Smooth muscle cell (in vitro differentiated cells): ENCODE data around the gene CWF19L1. TPM values are rescaled to one million over a fixed set of nuclear protein-coding genes. Genes with fewer than 3 reads are reported as not detected.
A peak's percentile ranks its signal among the peaks of the same experiment; 100 is the strongest.
"Not testable (repeated sequence)": the region's sequence is repeated elsewhere in the genome, so short reads cannot be mapped to it uniquely, and the experiment has no call there.

Experiments used
- DNase-seq: peaks from one replicate; lab custom pipeline; 2025; ENCODE audit not compliant: unreplicated experiment; lab: John Stamatoyannopoulos, UW
- H2AFZ ChIP-seq: fragments of 200-600 bp; sonication (generic); 2 replicates; pipeline ENCODE4 v1.6.0; 2016; ENCODE audit warnings: antibody characterized with exemption, low read depth, mild to moderate bottlenecking
- H3F3A ChIP-seq: fragments of 200-600 bp; sonication (generic); 2 replicates; pipeline ENCODE4 v1.6.0; 2017; ENCODE audit warnings: antibody characterized with exemption, low read depth
- H3K27ac ChIP-seq: fragments of 200-600 bp; sonication (generic); 2 replicates; pipeline ENCODE4 v1.5.1; 2016; ENCODE audit warnings: low read depth, mild to moderate bottlenecking
- H3K27me3 ChIP-seq: fragments of 200-600 bp; sonication (generic); 2 replicates; pipeline ENCODE4 v1.6.1; 2016; ENCODE audit warnings: low read depth, mild to moderate bottlenecking
- H3K36me3 ChIP-seq: fragments of 200-600 bp; sonication (generic); 2 replicates; pipeline ENCODE4 v1.5.1; 2016; ENCODE audit warnings: low read depth
- H3K4me1 ChIP-seq: fragments of 200-600 bp; sonication (generic); 2 replicates; pipeline ENCODE4 v1.5.1; 2016; ENCODE audit warnings: low read depth
- H3K4me2 ChIP-seq: fragments of 200-600 bp; sonication (generic); 2 replicates; pipeline ENCODE4 v1.6.0; 2016; ENCODE audit warnings: mild to moderate bottlenecking
- H3K4me3 ChIP-seq: fragments of 200-600 bp; sonication (generic); 2 replicates; pipeline ENCODE4 v1.5.1; 2016; ENCODE audit warnings: mild to moderate bottlenecking
- H3K79me2 ChIP-seq: fragments of 200-600 bp; sonication (generic); 2 replicates; pipeline ENCODE4 v1.6.0; 2016; ENCODE audit warnings: low read depth, mild to moderate bottlenecking
- H3K9ac ChIP-seq: fragments of 200-600 bp; sonication (generic); 2 replicates; pipeline ENCODE4 v1.6.0; 2016; ENCODE audit warnings: low read depth
- H3K9me3 ChIP-seq: fragments of 200-600 bp; sonication (generic); replicated peaks from 2 replicates; pipeline ENCODE4 v1.5.1; 2016; ENCODE audit warnings: low read depth
- H4K20me1 ChIP-seq: fragments of 200-600 bp; sonication (generic); 2 replicates; pipeline ENCODE4 v1.6.0; 2016; ENCODE audit warnings: low read depth
- CTCF ChIP-seq: fragments of 200-600 bp; sonication (generic); IDR thresholded peaks from 2 replicates; pipeline ENCODE4 v1.5.1; 2017; ENCODE audit warnings: borderline replicate concordance, mild to moderate bottlenecking, antibody characterized with exemption; ENCODE audit not compliant: insufficient read depth, poor library complexity, severe bottlenecking
- WGBS: methylation state at CpG from one replicate; pipeline ENCODE4 v1.1.7; 2016; ENCODE audit warnings: low lambda C conversion rate; 5-methylcytosine and 5-hydroxymethylcytosine counted together
- polyA plus RNA-seq: library from polyadenylated mRNA; unstranded; fragments of >200 nt; fragmentation: Nextera tagmentation; extraction: Ambion mirVana; gene quantifications from 2 replicates; pipeline ENCODE4 v1.2.1, GENCODE V29; 2016
- total RNA-seq: library from RNA; depleted of rRNA; stranded (reverse); fragments of >200 nt; gene quantifications from 2 replicates; pipeline ENCODE4 v1.2.3, GENCODE V29; 2014

CWF19L1 gene
- total and polyA plus RNA-seq, 2 experiments from 2014 or later, result 12.1 to 12.7 TPM

GRCh38 chr10:100286051-100287033, 18.9 kb upstream of the CWF19L1 start, which contains the start of gene BLOC1S2:
Gene BLOC1S2, minus strand, starts transcription at chr10:100286680. Its CDS starts 21 bp downstream, at chr10:100286659.
- 2% methylated on average over 50 of the region's 63 CpGs for WGBS
- Histone ChIP-seq H4K20me1 (peaks cover 22% of the 10 kb centered on the region), H3K9me3 (no peaks in the 10 kb centered on the region), H3K9ac (peak within 1 kb of the TSS; percentile 89), H2AFZ (peak within 1 kb of the TSS; percentile 90), H3K79me2 (peaks cover 36% of the 10 kb centered on the region), H3K4me3 (peak within 1 kb of the TSS; percentile 90), H3K4me2 (peak within 1 kb of the TSS; percentile 92), H3K36me3 (no peaks in the 10 kb centered on the region), H3F3A (peaks cover 11% of the 10 kb centered on the region), H3K27ac (peak within 1 kb of the TSS; percentile 99), H3K27me3 (peaks cover 2% of the 10 kb centered on the region), H3K4me1 (peaks cover 12% of the 10 kb centered on the region)
- peak; percentile 95 for DNase-seq
- no peak for TF ChIP-seq CTCF

GRCh38 chr10:100285326-100285725, 17.9 kb upstream of the CWF19L1 start:
- DNase-seq, H3K9me3 ChIP-seq, H3K27me3 ChIP-seq, H3K36me3 ChIP-seq, H2AFZ ChIP-seq: not testable (repeated sequence)
- H3K4me3 ChIP-seq, result peak overlapping the region; percentile 90
- H3K4me2 ChIP-seq, result peak overlapping the region; percentile 92
- peak overlapping the region; percentile 99 for H3K27ac ChIP-seq
- peaks cover 44% of the 10 kb centered on the region for H3K79me2 ChIP-seq
- peak overlapping the region; percentile 89 for H3K9ac ChIP-seq
- H3K4me1 ChIP-seq, result peaks cover 12% of the 10 kb centered on the region
- H3F3A ChIP-seq, result peaks cover 11% of the 10 kb centered on the region
- WGBS, result 75% methylated on average over 12 of the region's 12 CpGs
- H4K20me1 ChIP-seq, result peaks cover 27% of the 10 kb centered on the region

GRCh38 chr10:100282907-100283306, 15.5 kb upstream of the CWF19L1 start:
- 99% methylated on average over 3 of the region's 3 CpGs for WGBS
- no peak overlapping the region for H3K27ac ChIP-seq
- H2AFZ ChIP-seq, result no peak overlapping the region
- peaks cover 52% of the 10 kb centered on the region for H3K79me2 ChIP-seq
- no peak for TF ChIP-seq CTCF
- no peaks in the 10 kb centered on the region for H3K9me3 ChIP-seq
- no peak overlapping the region for H3K9ac ChIP-seq
- DNase-seq, result no peak
- no peak overlapping the region for H3K4me2 ChIP-seq
- peaks cover 14% of the 10 kb centered on the region for H3K36me3 ChIP-seq
- H3F3A ChIP-seq, result peaks cover 11% of the 10 kb centered on the region
- peaks cover 36% of the 10 kb centered on the region for H4K20me1 ChIP-seq
- H3K27me3 ChIP-seq, result no peaks in the 10 kb centered on the region
- no peak overlapping the region for H3K4me3 ChIP-seq
- peaks cover 12% of the 10 kb centered on the region for H3K4me1 ChIP-seq

GRCh38 chr10:100276971-100277370, 9.5 kb upstream of the CWF19L1 start:
- H4K20me1 ChIP-seq, result peaks cover 21% of the 10 kb centered on the region
- H3K27me3 ChIP-seq, DNase-seq, H3K4me1 ChIP-seq, H3K4me2 ChIP-seq, H3K27ac ChIP-seq, H3F3A ChIP-seq, H3K9me3 ChIP-seq, H3K9ac ChIP-seq, H2AFZ ChIP-seq, H3K4me3 ChIP-seq: not testable (repeated sequence)
- H3K36me3 ChIP-seq, result peaks cover 23% of the 10 kb centered on the region
- 98% methylated on average over 26 of the region's 31 CpGs for WGBS
- H3K79me2 ChIP-seq, result peaks cover 18% of the 10 kb centered on the region
